HepG2 (cell line): Measurements from ENCODE around the gene ETFB. TPM values are rescaled to one million over a fixed set of nuclear protein-coding genes. Genes with fewer than 3 reads are reported as not detected.

Source experiments
- HMG20A ChIP-seq: IDR thresholded peaks from 2 replicates; pipeline ENCODE4 v1.6.1; 2016; ENCODE audit warnings: borderline replicate concordance
- HNF4G ChIP-seq, 2 experiments: sonication (generic) in 1 of 2; formaldehyde crosslinking in 1 of 2; IDR thresholded peaks; 2 replicates each; pipeline versions ENCODE4 v1.4.0 to v1.6.1; 2011 to 2020; ENCODE audit warnings: borderline replicate concordance in 2 of 2, low read depth in 2 of 2, mild to moderate bottlenecking in 2 of 2, low read length in 1 of 2, missing genetic modification reagents in 1 of 2, moderate library complexity in 1 of 2
- IRF2 ChIP-seq: IDR thresholded peaks from 2 replicates; pipeline ENCODE4 v1.6.1; 2018; ENCODE audit warnings: missing genetic modification reagents, missing compliant biosample characterization
- PREB ChIP-seq: sonication (generic); formaldehyde crosslinking; IDR thresholded peaks from 2 replicates; pipeline ENCODE4 v1.4.0; 2020; ENCODE audit warnings: missing genetic modification reagents
- TARDBP ChIP-seq: sonication (generic); formaldehyde crosslinking; IDR thresholded peaks from 2 replicates; pipeline ENCODE4 v1.8.0; 2022; ENCODE audit warnings: mild to moderate bottlenecking, missing genetic modification reagents
- TCF7L2 ChIP-seq: IDR thresholded peaks from 2 replicates; pipeline ENCODE4 v1.6.1; 2011; ENCODE audit warnings: mild to moderate bottlenecking, low read depth, low read length, moderate library complexity
- USF2 ChIP-seq, 2 experiments: sonication (generic) in 1 of 2; formaldehyde crosslinking in 1 of 2; IDR thresholded peaks; 2 replicates each; pipeline versions ENCODE4 v1.5.1 to v1.6.1; 2011 to 2020; ENCODE audit warnings: borderline replicate concordance in 1 of 2, low read depth in 1 of 2, low read length in 1 of 2, mild to moderate bottlenecking in 1 of 2, missing genetic modification reagents in 1 of 2, moderate library complexity in 1 of 2
- ZBTB44 ChIP-seq: sonication (generic); formaldehyde crosslinking; IDR thresholded peaks from 2 replicates; pipeline ENCODE4 v1.4.0; 2020; ENCODE audit warnings: missing genetic modification reagents
- ZNF253 ChIP-seq: sonication (generic); formaldehyde crosslinking; IDR thresholded peaks from 2 replicates; pipeline ENCODE4 v1.8.0; 2022; ENCODE audit warnings: mild to moderate bottlenecking, missing genetic modification reagents, borderline replicate concordance
- ZNF296 ChIP-seq: sonication (generic); formaldehyde crosslinking; conservative IDR thresholded peaks from 2 replicates; pipeline ENCODE4 v1.5.0; 2020; ENCODE audit warnings: mild to moderate bottlenecking, missing genetic modification reagents
- ZNF652 ChIP-seq: IDR thresholded peaks from 2 replicates; pipeline ENCODE4 v1.6.1; 2016; ENCODE audit warnings: low read depth, borderline replicate concordance
- ZNF749 ChIP-seq: sonication (generic); formaldehyde crosslinking; IDR thresholded peaks from 2 replicates; pipeline ENCODE4 v1.8.0; 2022; ENCODE audit warnings: mild to moderate bottlenecking, missing genetic modification reagents, moderate library complexity, borderline replicate concordance
- ZNF878 ChIP-seq: sonication (generic); formaldehyde crosslinking; IDR thresholded peaks from 2 replicates; pipeline ENCODE4 v1.8.1; 2023; ENCODE audit warnings: mild to moderate bottlenecking, missing genetic modification reagents, moderate library complexity
- polyA plus RNA-seq, 8 experiments: library from polyadenylated mRNA; depleted of rRNA in 3 of 8; stranded (reverse) in 7 of 8; unstranded in 1 of 8; fragments of >200 nt; fragmentation: Illumina TruSeq in 4 of 8; extraction: Trizol in 4 of 8; gene quantifications; 2 replicates each; pipeline versions ENCODE4 v1.2.1 to v1.2.3, GENCODE V29; 2011 to 2016; ENCODE audit warnings: low read depth in 4 of 8, missing spikeins in 1 of 8, mixed read lengths in 1 of 8; ENCODE audit not compliant: insufficient read depth in 1 of 8
- total RNA-seq, 5 experiments: library from RNA; depleted of rRNA; stranded (reverse); fragments of >200 nt; fragmentation: Illumina TruSeq; extraction: Trizol; gene quantifications; 2 replicates each; pipeline ENCODE4 v1.2.3, GENCODE V29; 2016; ENCODE audit warnings: low read depth in 1 of 5
- TF ChIP-seq, protein P1 (sequence below): sonication (generic); formaldehyde crosslinking; IDR thresholded peaks from 2 replicates; pipeline ENCODE4 v1.4.0; 2020; ENCODE audit warnings: mild to moderate bottlenecking, missing genetic modification reagents
- TF ChIP-seq, protein P2 (sequence below): IDR thresholded peaks from 2 replicates; pipeline ENCODE4 v1.6.1; 2016; ENCODE audit warnings: mild to moderate bottlenecking, missing biosample characterization, missing genetic modification reagents
- TF ChIP-seq, protein P3 (sequence below): sonication (generic); formaldehyde crosslinking; IDR thresholded peaks from 2 replicates; pipeline ENCODE4 v1.5.0; 2020; ENCODE audit warnings: mild to moderate bottlenecking, missing genetic modification reagents

ETFB gene
- total and polyA plus RNA-seq, 2 of the 13 experiments (the other 11 are each of a cell fraction or from before 2014, with no cell fraction given) = 678 to 1,314 TPM

- TF ChIP-seq ZBTB44 (CRISPR knock-in tag) (no peak), ZNF749 (CRISPR knock-in tag) (no peak), TARDBP (CRISPR knock-in tag) (peak; percentile 35; the same call in 1 of the 2 replicates), IRF2 (CRISPR knock-in tag) (no peak), HNF4G (IDR thresholded peaks at IDR 0.05; ENCODE audit: borderline replicate concordance, low read depth, low read length) (no peak), HNF4G (CRISPR knock-in tag; IDR thresholded peaks at IDR 0.05; ENCODE audit: borderline replicate concordance, low read depth) (no peak), PREB (CRISPR knock-in tag) (no peak), ZNF652 (CRISPR knock-in tag) (no peak), ZNF878 (no peak), USF2 (IDR thresholded peaks at IDR 0.05; ENCODE audit: low read depth, low read length) (no peak), USF2 (CRISPR knock-in tag; IDR thresholded peaks at IDR 0.05; ENCODE audit: borderline replicate concordance) (no peak), ZNF253 (CRISPR knock-in tag) (no peak), ZNF296 (CRISPR knock-in tag) (no peak), TCF7L2 (no peak), HMG20A (no peak)
- TF ChIP-seq, protein P1, sequence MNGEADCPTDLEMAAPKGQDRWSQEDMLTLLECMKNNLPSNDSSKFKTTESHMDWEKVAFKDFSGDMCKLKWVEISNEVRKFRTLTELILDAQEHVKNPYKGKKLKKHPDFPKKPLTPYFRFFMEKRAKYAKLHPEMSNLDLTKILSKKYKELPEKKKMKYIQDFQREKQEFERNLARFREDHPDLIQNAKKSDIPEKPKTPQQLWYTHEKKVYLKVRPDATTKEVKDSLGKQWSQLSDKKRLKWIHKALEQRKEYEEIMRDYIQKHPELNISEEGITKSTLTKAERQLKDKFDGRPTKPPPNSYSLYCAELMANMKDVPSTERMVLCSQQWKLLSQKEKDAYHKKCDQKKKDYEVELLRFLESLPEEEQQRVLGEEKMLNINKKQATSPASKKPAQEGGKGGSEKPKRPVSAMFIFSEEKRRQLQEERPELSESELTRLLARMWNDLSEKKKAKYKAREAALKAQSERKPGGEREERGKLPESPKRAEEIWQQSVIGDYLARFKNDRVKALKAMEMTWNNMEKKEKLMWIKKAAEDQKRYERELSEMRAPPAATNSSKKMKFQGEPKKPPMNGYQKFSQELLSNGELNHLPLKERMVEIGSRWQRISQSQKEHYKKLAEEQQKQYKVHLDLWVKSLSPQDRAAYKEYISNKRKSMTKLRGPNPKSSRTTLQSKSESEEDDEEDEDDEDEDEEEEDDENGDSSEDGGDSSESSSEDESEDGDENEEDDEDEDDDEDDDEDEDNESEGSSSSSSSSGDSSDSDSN (CRISPR knock-in tag) = peak; percentile 63; the same call in 1 of the 2 replicates
- TF ChIP-seq, protein P2, sequence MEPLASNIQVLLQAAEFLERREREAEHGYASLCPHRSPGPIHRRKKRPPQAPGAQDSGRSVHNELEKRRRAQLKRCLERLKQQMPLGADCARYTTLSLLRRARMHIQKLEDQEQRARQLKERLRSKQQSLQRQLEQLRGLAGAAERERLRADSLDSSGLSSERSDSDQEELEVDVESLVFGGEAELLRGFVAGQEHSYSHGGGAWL = no peak
- TF ChIP-seq, protein P3, sequence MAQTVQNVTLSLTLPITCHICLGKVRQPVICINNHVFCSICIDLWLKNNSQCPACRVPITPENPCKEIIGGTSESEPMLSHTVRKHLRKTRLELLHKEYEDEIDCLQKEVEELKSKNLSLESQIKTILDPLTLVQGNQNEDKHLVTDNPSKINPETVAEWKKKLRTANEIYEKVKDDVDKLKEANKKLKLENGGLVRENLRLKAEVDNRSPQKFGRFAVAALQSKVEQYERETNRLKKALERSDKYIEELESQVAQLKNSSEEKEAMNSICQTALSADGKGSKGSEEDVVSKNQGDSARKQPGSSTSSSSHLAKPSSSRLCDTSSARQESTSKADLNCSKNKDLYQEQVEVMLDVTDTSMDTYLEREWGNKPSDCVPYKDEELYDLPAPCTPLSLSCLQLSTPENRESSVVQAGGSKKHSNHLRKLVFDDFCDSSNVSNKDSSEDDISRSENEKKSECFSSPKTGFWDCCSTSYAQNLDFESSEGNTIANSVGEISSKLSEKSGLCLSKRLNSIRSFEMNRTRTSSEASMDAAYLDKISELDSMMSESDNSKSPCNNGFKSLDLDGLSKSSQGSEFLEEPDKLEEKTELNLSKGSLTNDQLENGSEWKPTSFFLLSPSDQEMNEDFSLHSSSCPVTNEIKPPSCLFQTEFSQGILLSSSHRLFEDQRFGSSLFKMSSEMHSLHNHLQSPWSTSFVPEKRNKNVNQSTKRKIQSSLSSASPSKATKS (CRISPR knock-in tag) = no peak
These were observed 21.8 kb upstream of the ETFB start, which contains the start of gene LIM2 (continued) for GRCh38 chr19:51387924-51388389.
